H9 (cell line): ENCODE measurements around the gene ICE2. TPM values are rescaled to one million over a fixed set of nuclear protein-coding genes. Genes with fewer than 3 reads are reported as not detected.

ENCODE experiments used
- DNase-seq: peaks from one replicate; pipeline ENCODE4 v3.0.0-alpha.2; 2017
- H2AFZ ChIP-seq: one replicate; pipeline ENCODE4 v1.6.1; 2013; ENCODE audit warnings: mild to moderate bottlenecking, low read length, control low read depth, moderate library complexity
- H2AK5ac ChIP-seq: 2 replicates; pipeline ENCODE4 v1.6.1; 2013; ENCODE audit warnings: low read length, control low read depth, mixed read lengths; ENCODE audit not compliant: insufficient read length
- H2BK120ac ChIP-seq: one replicate; pipeline ENCODE4 v1.6.1; 2013; ENCODE audit warnings: low read depth, mild to moderate bottlenecking, low read length, control low read depth, inconsistent platforms; ENCODE audit not compliant: poor library complexity, severe bottlenecking
- H2BK12ac ChIP-seq: 2 replicates; pipeline ENCODE4 v1.6.1; 2013; ENCODE audit warnings: low read length, control low read depth, mixed read lengths, low read depth; ENCODE audit not compliant: insufficient read length
- H2BK15ac ChIP-seq: 2 replicates; pipeline ENCODE4 v1.6.1; 2013; ENCODE audit warnings: low read depth, low read length, control low read depth
- H2BK20ac ChIP-seq: one replicate; pipeline ENCODE4 v1.6.1; 2013; ENCODE audit warnings: low read depth, mild to moderate bottlenecking, low read length, control low read depth, inconsistent platforms; ENCODE audit not compliant: poor library complexity, severe bottlenecking
- H2BK5ac ChIP-seq: 2 replicates; pipeline ENCODE4 v1.6.1; 2013; ENCODE audit warnings: low read length, control low read depth, mixed read lengths; ENCODE audit not compliant: insufficient read length
- H3K14ac ChIP-seq: 2 replicates; pipeline ENCODE4 v1.6.1; 2013; ENCODE audit warnings: low read length, control low read depth; ENCODE audit not compliant: insufficient read depth
- H3K18ac ChIP-seq: 2 replicates; pipeline ENCODE4 v1.6.1; 2013; ENCODE audit warnings: low read depth, mild to moderate bottlenecking, mixed read lengths, low read length, control low read depth; ENCODE audit not compliant: insufficient read length
- H3K23ac ChIP-seq: 2 replicates; pipeline ENCODE4 v1.6.1; 2013; ENCODE audit warnings: low read length, control low read depth, mixed read lengths, low read depth; ENCODE audit not compliant: insufficient read length
- H3K23me2 ChIP-seq: 2 replicates; pipeline ENCODE4 v1.6.1; 2013; ENCODE audit warnings: low read depth, mild to moderate bottlenecking, mixed read lengths, low read length, control low read depth; ENCODE audit not compliant: insufficient read length, poor library complexity, severe bottlenecking
- H3K27ac ChIP-seq: 2 replicates; pipeline ENCODE4 v1.5.1; 2013; ENCODE audit warnings: low read length, control low read depth, mixed read lengths, low read depth; ENCODE audit not compliant: insufficient read length
- H3K27me3 ChIP-seq: 2 replicates; pipeline ENCODE4 v1.6.1; 2013; ENCODE audit warnings: low read length, control low read depth, inconsistent platforms; ENCODE audit not compliant: insufficient read depth
- H3K4ac ChIP-seq: 2 replicates; pipeline ENCODE4 v1.6.1; 2013; ENCODE audit warnings: low read depth, mild to moderate bottlenecking, control low read depth, inconsistent platforms, low read length, moderate library complexity
- H3K4me1 ChIP-seq: 2 replicates; pipeline ENCODE4 v1.6.1; 2013; ENCODE audit warnings: low read length, control low read depth, inconsistent platforms; ENCODE audit not compliant: insufficient read depth
- H3K4me2 ChIP-seq: 2 replicates; pipeline ENCODE4 v1.6.1; 2013; ENCODE audit warnings: low read length, control low read depth, mixed read lengths; ENCODE audit not compliant: insufficient read length, insufficient read depth
- H3K56ac ChIP-seq: 2 replicates; pipeline ENCODE4 v1.6.1; 2013; ENCODE audit warnings: low read depth, mild to moderate bottlenecking, mixed read lengths, low read length, control low read depth; ENCODE audit not compliant: insufficient read length
- H3K79me1 ChIP-seq: 2 replicates; pipeline ENCODE4 v1.6.1; 2013; ENCODE audit warnings: low read depth, mild to moderate bottlenecking, moderate library complexity, low read length, control low read depth, inconsistent platforms; ENCODE audit not compliant: insufficient read depth, poor library complexity, severe bottlenecking
- H3K79me2 ChIP-seq: 2 replicates; pipeline ENCODE4 v1.6.1; 2013; ENCODE audit warnings: low read length, control low read depth, inconsistent platforms; ENCODE audit not compliant: insufficient read depth
- H3K9ac ChIP-seq: 2 replicates; pipeline ENCODE4 v1.6.1; 2013; ENCODE audit warnings: low read length, control low read depth, mixed read lengths; ENCODE audit not compliant: insufficient read length; ENCODE audit errors: extremely low read depth
- H3K9me3 ChIP-seq: one replicate; pipeline ENCODE4 v1.6.1; 2013; ENCODE audit warnings: low read depth, low read length, inconsistent platforms; ENCODE audit not compliant: control insufficient read depth
- H3T11ph ChIP-seq: one replicate; pipeline ENCODE4 v1.6.1; 2013; ENCODE audit warnings: mild to moderate bottlenecking, low read length, control low read depth, inconsistent platforms
- H4K20me1 ChIP-seq: one replicate; pipeline ENCODE4 v1.6.1; 2013; ENCODE audit not compliant: control insufficient read depth, insufficient read length, insufficient read depth
- H4K5ac ChIP-seq: 2 replicates; pipeline ENCODE4 v1.6.1; 2013; ENCODE audit warnings: low read depth, mild to moderate bottlenecking, mixed read lengths, low read length, control low read depth; ENCODE audit not compliant: insufficient read length
- H4K8ac ChIP-seq: replicated peaks from 2 replicates; pipeline ENCODE4 v1.6.1; 2013; ENCODE audit warnings: low read length, control low read depth, mixed read lengths, low read depth; ENCODE audit not compliant: insufficient read length
- H4K91ac ChIP-seq: 2 replicates; pipeline ENCODE4 v1.6.1; 2013; ENCODE audit warnings: low read depth, mild to moderate bottlenecking, moderate library complexity, mixed read lengths, low read length, control low read depth; ENCODE audit not compliant: insufficient read length
- H3K27ac Mint-ChIP-seq, 3 experiments: 2 replicates in 2 of 3; 3 replicates in 1 of 3; pipeline ENCODE4 v1.8.0; 2020 to 2021; ENCODE audit warnings: mixed read lengths in 3 of 3, mild to moderate bottlenecking in 1 of 3, moderate library complexity in 1 of 3
- H3K27me3 Mint-ChIP-seq: 2 replicates; pipeline ENCODE4 v1.8.0; 2021; ENCODE audit warnings: low read depth, mild to moderate bottlenecking, moderate library complexity, mixed read lengths
- H3K36me3 Mint-ChIP-seq, 3 experiments: 2 replicates in 2 of 3; 3 replicates in 1 of 3; pipeline ENCODE4 v1.8.0; 2020 to 2021; ENCODE audit warnings: low read depth in 3 of 3, mixed read lengths in 3 of 3; ENCODE audit not compliant: insufficient read depth in 1 of 3
- H3K4me1 Mint-ChIP-seq, 2 experiments: 2 replicates each; pipeline ENCODE4 v1.8.0; 2020; ENCODE audit warnings: mixed read lengths in 2 of 2
- H3K4me3 Mint-ChIP-seq, 2 experiments: 2 replicates in 1 of 2; 3 replicates in 1 of 2; pipeline ENCODE4 v1.8.0; 2020 to 2021; ENCODE audit warnings: mild to moderate bottlenecking in 2 of 2, mixed read lengths in 2 of 2, moderate library complexity in 1 of 2
- H3K9me3 Mint-ChIP-seq, 2 experiments: 2 replicates in 1 of 2; 3 replicates in 1 of 2; pipeline ENCODE4 v1.8.0; 2020; ENCODE audit warnings: mild to moderate bottlenecking in 2 of 2, mixed read lengths in 2 of 2, moderate library complexity in 1 of 2
- WGBS: extraction: QIAGEN DNeasy Blood & Tissue Kit; methylation state at CpG from one replicate; pipeline ENCODE4 v1.1.7; 2013; ENCODE audit warnings: missing lambda C conversion rate, low lambda C conversion rate, mixed read lengths; ENCODE audit not compliant: insufficient read length; ENCODE audit errors: extremely low coverage; 5-methylcytosine and 5-hydroxymethylcytosine counted together
- total RNA-seq: library from RNA; stranded (reverse); gene quantifications from 2 replicates; pipeline ENCODE4 v1.2.1, GENCODE V29; 2021
- TF ChIP-seq, protein P1 (sequence below): fragments of 200-600 bp; sonication (generic); conservative IDR thresholded peaks from 3 replicates; pipeline ENCODE4 v1.8.0; 2021; ENCODE audit warnings: antibody characterized with exemption, mild to moderate bottlenecking

Gene ICE2
- total RNA-seq, 1 experiment from 2014 or later, result 76.3 TPM

DNA sequence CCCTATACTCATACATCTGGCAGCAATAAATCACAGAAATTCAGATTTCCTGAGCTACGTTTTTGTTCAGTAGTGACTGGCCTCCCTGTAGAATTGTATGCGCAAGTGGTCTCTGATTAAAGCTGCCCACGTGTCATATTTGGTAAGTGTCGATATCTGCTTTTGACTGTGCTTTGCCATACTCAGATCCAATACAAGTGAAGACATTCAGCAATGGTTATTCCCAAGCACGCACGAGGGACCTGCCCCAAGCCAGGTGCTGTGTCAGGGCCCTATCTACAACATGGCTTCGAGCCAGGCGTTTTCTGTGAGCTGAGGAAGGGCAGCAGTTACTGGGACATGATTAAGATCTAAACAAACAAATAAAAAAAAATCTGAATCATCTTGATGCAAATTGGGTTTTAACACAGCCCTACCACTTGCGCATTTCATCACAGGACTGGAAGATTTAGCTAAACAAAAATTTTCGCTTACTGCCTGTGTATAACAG is 47.2 kb upstream of the ICE2 start:
- H3K56ac ChIP-seq, result no peak overlapping the region
- no peak overlapping the region for H4K8ac ChIP-seq
- H3K4me3 Mint-ChIP-seq, result no peak overlapping the region
- H3K23me2 ChIP-seq, result no peaks in the 10 kb centered on the region
- no peak overlapping the region for H2BK120ac ChIP-seq
- no peaks in the 10 kb centered on the region; a peak in 1 of 7 replicates for H3K36me3 Mint-ChIP-seq
- H2AFZ ChIP-seq, result no peak overlapping the region
- no peak overlapping the region for H3K4me2 ChIP-seq
- no peak overlapping the region for H2BK5ac ChIP-seq
- no CpG with 5 or more reads among the region's 10 CpGs for WGBS
- no peak overlapping the region for H2BK20ac ChIP-seq
- H3T11ph ChIP-seq, result no peak overlapping the region
- no peaks in the 10 kb centered on the region for H3K9me3 ChIP-seq
- H3K27me3 Mint-ChIP-seq, result no peaks in the 10 kb centered on the region
- H3K23ac ChIP-seq, result no peak overlapping the region
- H2BK12ac ChIP-seq, result no peak overlapping the region
- no peak overlapping the region for H3K4ac ChIP-seq
- H3K79me1 ChIP-seq, result no peaks in the 10 kb centered on the region
- H4K20me1 ChIP-seq, result no peaks in the 10 kb centered on the region
- H3K79me2 ChIP-seq, result no peaks in the 10 kb centered on the region
- no peak overlapping the region for H3K18ac ChIP-seq
- no peak overlapping the region for H2AK5ac ChIP-seq
- no peak overlapping the region for H3K27ac ChIP-seq
- H2BK15ac ChIP-seq, result no peak overlapping the region
- no peaks in the 10 kb centered on the region for H3K4me1 Mint-ChIP-seq
- H3K9ac ChIP-seq, result no peak overlapping the region
- H3K27ac Mint-ChIP-seq, result peak overlapping the region in 1 of 3 experiments; percentile 72; a peak in 2 of 7 replicates
- H3K9me3 Mint-ChIP-seq, result no peaks in the 10 kb centered on the region
- TF ChIP-seq, protein P1, sequence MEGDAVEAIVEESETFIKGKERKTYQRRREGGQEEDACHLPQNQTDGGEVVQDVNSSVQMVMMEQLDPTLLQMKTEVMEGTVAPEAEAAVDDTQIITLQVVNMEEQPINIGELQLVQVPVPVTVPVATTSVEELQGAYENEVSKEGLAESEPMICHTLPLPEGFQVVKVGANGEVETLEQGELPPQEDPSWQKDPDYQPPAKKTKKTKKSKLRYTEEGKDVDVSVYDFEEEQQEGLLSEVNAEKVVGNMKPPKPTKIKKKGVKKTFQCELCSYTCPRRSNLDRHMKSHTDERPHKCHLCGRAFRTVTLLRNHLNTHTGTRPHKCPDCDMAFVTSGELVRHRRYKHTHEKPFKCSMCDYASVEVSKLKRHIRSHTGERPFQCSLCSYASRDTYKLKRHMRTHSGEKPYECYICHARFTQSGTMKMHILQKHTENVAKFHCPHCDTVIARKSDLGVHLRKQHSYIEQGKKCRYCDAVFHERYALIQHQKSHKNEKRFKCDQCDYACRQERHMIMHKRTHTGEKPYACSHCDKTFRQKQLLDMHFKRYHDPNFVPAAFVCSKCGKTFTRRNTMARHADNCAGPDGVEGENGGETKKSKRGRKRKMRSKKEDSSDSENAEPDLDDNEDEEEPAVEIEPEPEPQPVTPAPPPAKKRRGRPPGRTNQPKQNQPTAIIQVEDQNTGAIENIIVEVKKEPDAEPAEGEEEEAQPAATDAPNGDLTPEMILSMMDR, result no peak
- H4K91ac ChIP-seq, result no peak overlapping the region
- no peaks in the 10 kb centered on the region for H3K4me1 ChIP-seq
- H3K14ac ChIP-seq, result no peak overlapping the region
- H4K5ac ChIP-seq, result no peak overlapping the region
- H3K27me3 ChIP-seq, result no peaks in the 10 kb centered on the region
- DNase-seq, result no peak
